ENCODE data around the gene SPANXC. TPM values are rescaled to one million over a fixed set of nuclear protein-coding genes. Genes with fewer than 3 reads are reported as not detected.

Gene SPANXC
- total RNA-seq, 4 donors from 2014 or later = not detected

- no peak for TF ChIP-seq CTCF (IDR thresholded peaks at IDR 0.05)
- ATAC-seq (ENCODE audit: low FRiP score) (no peak), DNase-seq (ENCODE audit: low spot score) (no peak)
These were observed 40.4 kb downstream of the SPANXC start for GRCh38 chrX:141201962-141202361.

Other genes with a start within 250 kb of the SPANXC start
- gene SPANXB1, start 239.9 kb downstream of the SPANXC start, total RNA-seq = not detected
- 1 to 10 TPM; 5.2 to 9.8 (median 7.1) TPM for gene LDOC1, start 65.4 kb downstream of the SPANXC start, total RNA-seq

Measured in omental fat pad (tissue), 4 donors.